CD4-positive, alpha-beta T cell treated with Interferon gamma for 1 hour (primary cell): ENCODE data around the gene SSNA1.

Experiments
- DNase-seq: peaks from one replicate; pipeline ENCODE4 v3.0.0-alpha.2; 2020

Gene SSNA1

GRCh38 chr9:137223078-137223970, 34.8 kb downstream of the SSNA1 start:
- peak; percentile 99 for DNase-seq

- DNase-seq: no peak
Observed at GRCh38 chr9:137224830-137225694, 36.6 kb downstream of the SSNA1 start, which contains the start of gene CYSRT1. Gene CYSRT1 (plus strand): TSS chr9:137225174. CDS start chr9:137225622, 448 bp downstream.

DNA sequence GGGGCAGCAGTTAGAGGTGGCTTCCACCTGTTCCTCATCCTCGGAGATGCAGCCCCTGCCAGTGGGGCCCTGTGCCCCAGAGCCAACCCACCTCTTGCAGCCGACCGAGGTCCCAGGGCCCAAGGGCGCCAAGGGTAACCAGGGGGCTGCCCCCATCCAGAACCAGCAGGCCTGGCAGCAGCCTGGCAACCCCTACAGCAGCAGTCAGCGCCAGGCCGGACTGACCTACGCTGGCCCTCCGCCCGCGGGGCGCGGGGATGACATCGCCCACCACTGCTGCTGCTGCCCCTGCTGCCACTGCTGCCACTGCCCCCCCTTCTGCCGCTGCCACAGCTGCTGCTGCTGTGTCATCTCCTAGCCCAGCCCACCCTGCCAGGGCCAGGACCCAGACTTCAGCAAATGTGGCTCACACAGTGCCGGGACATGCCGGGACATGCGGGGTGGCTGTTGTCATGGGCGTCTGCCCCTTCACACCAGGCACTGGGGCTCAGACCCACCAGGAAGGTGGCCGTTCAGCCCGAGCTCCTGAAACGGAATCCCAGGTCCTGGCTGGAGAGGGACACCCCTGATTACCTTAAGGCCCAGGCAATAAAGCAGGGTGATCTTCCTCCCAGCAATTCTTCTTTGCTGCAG, 37.3 kb downstream of the SSNA1 start:
- no peak for DNase-seq

GRCh38 chr9:137226338-137227053, 38.0 kb downstream of the SSNA1 start:
- no peak for DNase-seq

- peak; percentile 79 for DNase-seq
Observed at GRCh38 chr9:137227054-137227852, 38.8 kb downstream of the SSNA1 start, which contains the start of gene RNF224. Gene RNF224 (plus strand): TSS chr9:137227502. CDS start chr9:137228336, 834 bp downstream.

DNA sequence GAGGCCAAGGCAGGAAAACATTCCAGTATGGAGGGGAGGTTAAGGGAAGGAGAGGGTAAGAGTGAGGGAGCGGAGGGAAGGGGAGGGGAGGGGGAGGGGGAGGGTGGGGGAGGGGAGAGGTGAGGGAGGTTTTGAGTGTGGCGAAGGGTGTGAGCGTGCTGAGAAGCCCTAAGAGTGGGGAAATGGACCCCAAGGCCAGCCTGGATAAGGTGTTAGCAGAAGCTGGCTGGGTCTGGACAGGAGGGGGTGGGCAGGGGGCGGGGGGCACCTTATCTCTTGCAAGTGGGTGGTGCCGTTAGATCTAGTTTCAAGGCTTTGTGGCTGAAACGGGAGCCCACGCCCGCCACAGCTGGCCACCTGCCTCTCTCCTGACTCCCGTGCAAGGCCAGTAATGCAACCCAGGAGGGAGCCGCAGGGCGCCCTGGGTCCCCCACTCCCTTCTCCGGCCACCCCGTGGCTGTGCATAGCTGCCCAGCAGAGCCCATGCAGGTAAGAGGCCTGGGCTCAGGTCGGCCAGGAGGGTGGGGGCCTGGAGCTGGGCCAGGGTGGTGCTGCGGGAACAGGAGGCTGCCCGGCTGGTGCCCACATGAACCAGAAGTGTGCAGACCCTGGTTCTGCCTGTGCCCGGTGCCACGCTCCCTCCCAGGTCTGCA, 39.5 kb downstream of the SSNA1 start:
- no peak for DNase-seq

DNA sequence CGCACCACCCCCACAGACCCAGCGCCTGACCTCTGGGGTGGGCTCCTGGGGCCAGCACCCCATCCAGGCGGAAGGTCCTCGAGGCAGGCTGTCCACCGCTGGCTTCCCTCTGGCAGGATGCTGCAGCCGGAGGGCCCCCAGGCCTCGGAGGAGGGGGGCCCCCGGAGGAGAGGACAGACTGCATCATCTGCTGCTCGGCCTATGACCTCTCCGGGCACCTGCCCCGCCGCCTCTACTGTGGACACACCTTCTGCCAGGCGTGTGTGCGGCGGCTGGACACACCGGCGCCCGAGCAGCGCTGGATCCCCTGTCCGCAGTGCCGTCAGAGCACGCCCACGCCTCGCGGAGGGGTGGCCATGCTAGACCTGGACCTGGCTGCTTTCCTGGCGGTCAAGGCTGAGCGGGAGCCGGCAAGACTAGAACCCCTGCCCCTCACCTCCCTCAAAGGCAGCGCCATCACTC, 40.1 kb downstream of the SSNA1 start:
- no peak for DNase-seq

DNA sequence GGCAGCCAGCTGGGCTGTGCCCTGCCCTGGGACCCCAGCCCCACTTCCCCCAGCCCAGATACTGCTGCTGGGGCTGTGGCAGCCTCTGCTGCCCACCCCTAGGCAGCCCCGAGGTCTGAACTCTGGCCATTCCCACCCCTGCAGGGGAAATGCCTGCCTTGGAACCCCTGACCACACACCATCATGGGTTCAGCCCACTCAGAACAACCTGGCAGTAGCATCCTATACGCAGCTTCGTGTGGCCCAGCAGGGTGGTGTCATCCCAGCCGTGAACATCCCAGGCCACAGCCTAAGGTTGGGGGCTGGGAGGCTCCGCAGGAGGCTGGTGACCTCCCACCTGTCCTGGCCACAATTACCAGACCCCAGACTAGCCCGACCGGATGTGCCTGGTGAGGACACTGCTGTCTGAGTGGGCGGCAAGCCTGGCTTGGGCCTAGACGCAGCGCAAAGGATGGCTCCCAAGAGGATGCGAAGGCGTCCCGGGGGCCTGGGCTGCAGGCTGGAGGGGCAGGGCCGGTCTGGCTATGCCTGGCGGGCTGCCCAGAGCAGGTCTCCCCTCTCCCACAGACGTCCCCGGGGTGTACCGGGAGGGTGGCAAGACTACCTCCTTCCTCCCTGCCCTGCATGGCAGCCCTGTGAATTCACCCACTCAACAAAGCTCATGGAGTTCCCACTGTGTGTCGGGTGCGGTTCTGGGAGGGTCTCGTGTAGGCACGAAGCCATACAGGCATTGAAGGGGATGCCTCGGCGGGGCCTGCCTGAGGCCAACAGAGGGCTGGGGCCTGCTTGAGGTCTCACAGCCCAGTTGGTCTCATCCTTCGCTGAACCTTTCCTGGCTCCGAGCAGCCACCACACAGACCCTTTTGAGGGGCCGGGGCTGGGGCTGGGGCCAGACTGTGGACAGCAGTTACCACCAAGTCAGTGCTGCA, 40.8 kb downstream of the SSNA1 start:
- DNase-seq: no peak

DNA sequence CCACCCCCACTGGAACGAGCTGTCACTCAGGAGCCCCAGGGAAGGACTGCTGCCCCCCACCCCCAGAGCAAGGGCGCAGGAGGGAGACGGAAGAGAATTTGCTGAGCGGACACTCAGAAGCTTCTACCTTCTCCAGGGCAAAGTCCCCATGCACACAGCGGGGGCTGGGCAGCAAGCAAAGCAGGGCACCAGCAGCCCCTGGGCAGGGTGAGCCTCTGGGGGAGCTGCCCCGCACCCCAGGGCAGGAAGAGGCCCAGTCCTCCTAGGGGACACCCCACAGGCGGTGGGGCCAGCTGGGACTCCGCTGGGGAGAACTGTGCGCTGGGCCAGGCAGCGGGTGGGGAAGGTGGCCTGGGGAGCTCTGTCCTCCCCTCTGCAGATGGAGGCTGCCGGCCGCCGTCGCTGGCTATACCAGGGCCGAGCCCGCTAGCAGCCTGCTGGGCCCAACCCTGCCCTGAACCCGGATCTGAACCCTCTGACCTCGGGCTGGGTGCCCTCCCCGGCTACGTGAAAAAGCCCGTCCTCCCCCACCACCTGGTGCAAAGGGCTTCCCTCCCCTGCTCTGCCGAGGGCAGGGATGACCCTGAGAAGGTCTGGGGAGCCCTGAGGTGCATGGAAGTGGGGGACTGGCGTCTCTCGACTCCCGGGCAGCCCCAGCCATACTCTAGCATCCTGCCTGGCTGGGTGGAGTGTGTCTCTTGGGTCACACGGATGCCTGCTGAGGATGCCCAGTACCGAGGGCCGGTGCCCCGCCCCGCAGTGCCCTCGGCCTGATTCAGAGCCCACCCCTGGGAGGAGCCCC, 41.6 kb downstream of the SSNA1 start:
- DNase-seq: no peak

GRCh38 chr9:137230705-137231371, 42.4 kb downstream of the SSNA1 start, which contains the start of gene SLC34A3:
Gene SLC34A3 (plus strand): TSS chr9:137230901. CDS start chr9:137231703, 802 bp downstream.
- DNase-seq: no peak

DNA sequence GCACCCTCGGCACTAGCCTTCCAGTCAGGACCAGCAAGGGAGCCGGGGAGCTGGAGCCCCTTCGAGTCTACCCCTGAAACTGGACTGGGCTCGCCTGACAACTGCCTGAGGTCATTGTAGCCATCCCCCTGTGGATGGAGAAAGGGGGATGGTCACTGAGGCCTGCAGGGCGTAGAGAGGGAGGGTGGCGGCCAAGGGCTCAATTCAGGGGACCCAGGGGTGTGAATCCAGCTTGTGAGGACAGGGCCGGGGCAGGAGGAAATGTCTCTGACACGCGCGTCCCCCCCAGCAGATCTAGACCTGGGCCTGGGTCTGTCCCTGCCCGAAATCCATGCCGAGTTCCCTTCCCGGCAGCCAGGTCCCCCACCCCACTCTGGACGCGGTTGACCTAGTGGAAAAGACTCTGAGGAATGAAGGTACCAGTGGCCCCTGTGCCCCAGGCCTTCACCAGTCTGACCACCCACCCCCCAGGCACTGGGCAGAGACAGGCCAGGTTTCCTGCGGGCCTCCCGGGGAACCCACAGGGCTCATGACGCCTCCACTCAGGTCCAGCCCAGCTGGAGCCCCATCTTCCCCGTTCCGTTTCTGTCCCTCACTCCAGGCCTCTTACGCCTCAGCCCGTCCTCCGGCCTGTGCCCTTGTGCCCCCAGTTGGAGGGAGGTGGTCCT, 43.0 kb downstream of the SSNA1 start:
- DNase-seq: no peak

GRCh38 chr9:137232101-137232500, 43.6 kb downstream of the SSNA1 start:
- no peak for DNase-seq

GRCh38 chr9:137232510-137232909, 44.0 kb downstream of the SSNA1 start:
- no peak for DNase-seq

DNA sequence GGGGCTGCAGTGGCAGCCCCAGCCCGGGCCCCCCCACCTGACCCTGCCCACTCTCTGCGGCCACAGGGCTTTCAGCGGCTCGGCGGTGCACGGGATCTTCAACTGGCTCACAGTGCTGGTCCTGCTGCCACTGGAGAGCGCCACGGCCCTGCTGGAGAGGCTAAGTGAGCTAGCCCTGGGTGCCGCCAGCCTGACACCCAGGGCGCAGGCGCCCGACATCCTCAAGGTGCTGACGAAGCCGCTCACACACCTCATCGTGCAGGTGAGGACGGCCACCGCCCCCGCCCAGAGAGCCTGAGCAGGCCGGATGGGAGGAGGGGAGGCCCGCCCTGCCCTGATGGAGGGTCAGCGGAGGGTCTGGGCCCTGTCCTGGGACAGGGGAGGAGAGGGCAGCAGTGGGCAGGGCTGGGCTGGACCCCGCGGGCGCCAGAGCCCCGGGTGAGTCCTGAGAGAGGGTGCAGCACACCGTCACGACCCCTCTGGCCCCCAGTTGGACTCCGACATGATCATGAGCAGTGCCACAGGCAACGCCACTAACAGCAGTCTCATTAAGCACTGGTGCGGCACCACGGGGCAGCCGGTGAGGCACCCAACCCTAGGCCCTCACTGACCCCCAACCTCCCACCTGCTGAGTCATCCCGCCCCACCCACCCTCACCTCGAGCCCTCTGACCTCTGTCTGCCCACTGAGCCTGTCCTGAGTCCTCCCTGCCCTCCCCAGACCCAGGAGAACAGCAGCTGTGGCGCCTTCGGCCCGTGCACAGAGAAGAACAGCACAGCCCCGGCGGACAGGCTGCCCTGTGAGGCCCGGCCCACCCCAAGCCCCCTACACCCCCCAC, 44.9 kb downstream of the SSNA1 start:
- DNase-seq: no peak

DNA sequence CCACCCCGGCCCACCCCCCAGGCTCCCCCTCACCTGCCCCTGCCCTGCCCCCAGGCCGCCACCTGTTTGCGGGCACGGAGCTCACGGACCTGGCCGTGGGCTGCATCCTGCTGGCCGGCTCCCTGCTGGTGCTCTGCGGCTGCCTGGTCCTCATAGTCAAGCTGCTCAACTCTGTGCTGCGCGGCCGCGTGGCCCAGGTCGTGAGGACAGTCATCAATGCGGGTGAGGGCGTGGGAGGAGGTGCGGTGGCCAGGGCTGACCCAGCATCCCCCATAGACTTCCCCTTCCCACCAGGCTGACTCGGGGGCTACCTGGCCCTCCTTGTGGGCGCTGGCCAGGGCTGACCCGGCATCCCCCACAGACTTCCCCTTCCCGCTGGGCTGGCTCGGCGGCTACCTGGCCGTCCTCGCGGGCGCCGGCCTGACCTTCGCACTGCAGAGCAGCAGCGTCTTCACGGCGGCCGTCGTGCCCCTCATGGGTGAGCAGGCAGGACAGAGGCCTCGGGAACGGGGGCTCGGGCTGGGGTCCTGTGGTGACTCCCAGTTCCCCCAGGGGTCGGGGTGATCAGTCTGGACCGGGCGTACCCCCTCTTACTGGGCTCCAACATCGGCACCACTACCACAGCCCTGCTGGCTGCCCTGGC, 45.7 kb downstream of the SSNA1 start:
- DNase-seq: no peak
